ENCODE results near the gene HORMAD2.

DNA sequence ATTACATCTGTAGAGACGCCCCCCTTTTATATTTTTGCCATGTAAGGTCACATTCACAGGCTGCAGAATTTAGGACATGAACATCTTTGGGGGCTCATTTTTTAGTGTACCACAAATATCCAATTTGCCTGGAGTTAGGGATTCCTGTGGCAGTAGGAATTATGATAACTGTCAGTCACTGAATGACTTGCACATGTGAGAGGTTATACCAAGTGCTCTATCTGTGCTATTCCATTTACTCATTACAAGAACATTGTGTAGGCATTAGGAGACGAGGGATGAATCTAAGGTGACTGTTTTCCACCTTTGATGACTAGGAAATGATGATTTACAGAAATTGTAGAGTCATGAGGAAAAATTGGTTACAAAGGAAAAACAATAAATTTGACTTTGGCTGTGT is 87.0 kb downstream of the HORMAD2 start:
- TF ChIP-seq, protein P1, sequence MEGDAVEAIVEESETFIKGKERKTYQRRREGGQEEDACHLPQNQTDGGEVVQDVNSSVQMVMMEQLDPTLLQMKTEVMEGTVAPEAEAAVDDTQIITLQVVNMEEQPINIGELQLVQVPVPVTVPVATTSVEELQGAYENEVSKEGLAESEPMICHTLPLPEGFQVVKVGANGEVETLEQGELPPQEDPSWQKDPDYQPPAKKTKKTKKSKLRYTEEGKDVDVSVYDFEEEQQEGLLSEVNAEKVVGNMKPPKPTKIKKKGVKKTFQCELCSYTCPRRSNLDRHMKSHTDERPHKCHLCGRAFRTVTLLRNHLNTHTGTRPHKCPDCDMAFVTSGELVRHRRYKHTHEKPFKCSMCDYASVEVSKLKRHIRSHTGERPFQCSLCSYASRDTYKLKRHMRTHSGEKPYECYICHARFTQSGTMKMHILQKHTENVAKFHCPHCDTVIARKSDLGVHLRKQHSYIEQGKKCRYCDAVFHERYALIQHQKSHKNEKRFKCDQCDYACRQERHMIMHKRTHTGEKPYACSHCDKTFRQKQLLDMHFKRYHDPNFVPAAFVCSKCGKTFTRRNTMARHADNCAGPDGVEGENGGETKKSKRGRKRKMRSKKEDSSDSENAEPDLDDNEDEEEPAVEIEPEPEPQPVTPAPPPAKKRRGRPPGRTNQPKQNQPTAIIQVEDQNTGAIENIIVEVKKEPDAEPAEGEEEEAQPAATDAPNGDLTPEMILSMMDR (IDR thresholded peaks at IDR 0.05; ENCODE audit: borderline replicate concordance, extremely low read depth, low read length, poor library complexity, severe bottlenecking): no peak
- TF ChIP-seq EZH2 (IDR thresholded peaks at IDR 0.05; ENCODE audit: borderline replicate concordance, low read depth, low read length, severe bottlenecking): no peak

Measured in DND-41 (cell line).